D721Med (cell line): Measurements from ENCODE around the gene HS3ST4.

Experiments
- DNase-seq: peaks from one replicate; pipeline ENCODE4 v3.0.0; 2011; ENCODE audit warnings: low spot score; ENCODE audit not compliant: insufficient read length
- FAIRE-seq: peaks from 2 replicates; lab custom pipeline; 2011; peaks lifted over from hg19 to GRCh38; lab: Jason Lieb, UNC
- CTCF ChIP-seq: IDR thresholded peaks from 2 replicates; pipeline ENCODE4 v1.5.1; 2012; ENCODE audit warnings: mild to moderate bottlenecking, control low read depth; ENCODE audit not compliant: insufficient read depth; ENCODE audit errors: missing control alignments

The HS3ST4 gene

DNA sequence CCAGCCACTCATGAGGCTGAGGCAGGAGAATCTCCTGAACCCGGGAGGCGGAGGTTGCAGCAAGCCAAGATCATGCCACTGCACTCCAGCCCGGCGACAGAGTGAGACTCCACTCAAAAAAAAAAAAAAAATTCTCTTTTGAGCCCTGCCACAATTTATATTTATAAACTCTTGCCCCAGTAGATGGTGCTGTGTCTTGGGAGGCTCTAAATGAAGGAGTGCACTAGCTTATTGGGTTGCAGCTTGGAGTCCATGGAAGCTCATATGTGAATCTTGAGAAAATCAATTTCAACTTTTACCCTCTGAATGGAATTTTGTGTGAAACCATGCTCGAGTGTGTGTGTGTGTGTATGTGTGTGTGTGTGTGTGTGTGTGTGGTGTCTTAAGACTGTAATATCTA, 420.1 kb downstream of the HS3ST4 start:
- TF ChIP-seq CTCF: no peak
- FAIRE-seq (no peak), DNase-seq (no peak)

GRCh38 chr16:26118575-26118974, 426.8 kb downstream of the HS3ST4 start:
- FAIRE-seq: no peak
- TF ChIP-seq CTCF: no peak

DNA sequence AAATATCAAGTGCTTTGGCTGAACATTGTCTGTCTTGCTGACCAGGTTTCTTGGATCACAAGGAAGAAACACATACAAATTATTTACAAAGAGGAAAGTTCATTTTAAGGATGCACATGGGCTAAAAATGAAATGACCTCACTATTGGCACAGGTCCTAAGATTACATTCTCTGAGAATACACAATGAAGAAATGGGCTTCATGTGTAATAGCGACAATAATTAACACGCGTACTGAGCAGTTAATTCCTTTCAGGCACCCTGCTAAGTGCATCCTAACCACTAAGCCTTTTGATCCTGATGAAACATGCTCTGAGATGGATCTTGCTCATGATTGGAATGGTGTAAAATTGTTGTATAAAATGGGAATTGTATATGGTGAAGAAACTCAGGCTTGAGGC, 429.0 kb downstream of the HS3ST4 start:
- FAIRE-seq (no peak), DNase-seq (no peak)
- no peak for TF ChIP-seq CTCF

More at GRCh38 chr16:26118575-26118974, 426.8 kb downstream of the HS3ST4 start:
- no peak for DNase-seq

DNA sequence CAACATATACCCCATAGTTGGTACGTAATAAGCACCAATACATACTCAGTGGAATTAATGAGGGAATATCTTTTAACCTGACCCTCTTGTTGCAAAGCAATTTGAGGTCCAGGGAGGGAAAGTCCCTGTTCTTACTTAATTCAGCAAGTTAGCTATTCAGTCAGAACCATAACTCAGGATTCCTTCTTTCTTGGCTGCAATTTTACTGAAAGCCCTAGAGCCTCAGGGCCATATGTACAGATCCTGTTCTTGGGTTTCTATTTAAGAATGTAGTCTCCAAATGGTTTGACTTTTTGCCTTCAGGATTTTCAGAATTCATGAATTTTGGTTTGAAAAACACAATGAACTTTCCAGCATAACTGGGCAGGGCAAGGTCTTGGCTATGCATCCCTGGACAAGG, 436.5 kb downstream of the HS3ST4 start:
- DNase-seq (no peak), FAIRE-seq (no peak)
- no peak for TF ChIP-seq CTCF

DNA sequence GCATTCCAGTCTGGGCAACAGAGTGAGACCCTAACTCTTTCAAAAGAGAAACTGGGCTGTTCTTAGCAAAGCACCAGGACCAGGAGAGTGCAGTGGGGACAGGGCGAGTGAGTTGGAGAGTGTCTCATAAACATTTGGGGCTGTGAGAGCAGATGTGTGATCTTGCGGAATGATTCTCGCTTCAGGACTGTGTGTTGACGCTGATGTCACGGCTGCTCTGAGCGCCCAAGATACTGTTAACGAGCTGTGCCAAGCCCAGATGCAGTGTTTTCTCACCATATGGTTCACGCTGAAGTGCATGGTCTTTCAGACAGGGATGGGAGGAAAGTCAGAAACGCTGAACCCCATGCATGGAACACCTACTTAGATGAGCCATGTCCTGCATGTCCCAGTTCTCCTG, 438.2 kb downstream of the HS3ST4 start:
- no peak for TF ChIP-seq CTCF
- FAIRE-seq (no peak), DNase-seq (no peak)

DNA sequence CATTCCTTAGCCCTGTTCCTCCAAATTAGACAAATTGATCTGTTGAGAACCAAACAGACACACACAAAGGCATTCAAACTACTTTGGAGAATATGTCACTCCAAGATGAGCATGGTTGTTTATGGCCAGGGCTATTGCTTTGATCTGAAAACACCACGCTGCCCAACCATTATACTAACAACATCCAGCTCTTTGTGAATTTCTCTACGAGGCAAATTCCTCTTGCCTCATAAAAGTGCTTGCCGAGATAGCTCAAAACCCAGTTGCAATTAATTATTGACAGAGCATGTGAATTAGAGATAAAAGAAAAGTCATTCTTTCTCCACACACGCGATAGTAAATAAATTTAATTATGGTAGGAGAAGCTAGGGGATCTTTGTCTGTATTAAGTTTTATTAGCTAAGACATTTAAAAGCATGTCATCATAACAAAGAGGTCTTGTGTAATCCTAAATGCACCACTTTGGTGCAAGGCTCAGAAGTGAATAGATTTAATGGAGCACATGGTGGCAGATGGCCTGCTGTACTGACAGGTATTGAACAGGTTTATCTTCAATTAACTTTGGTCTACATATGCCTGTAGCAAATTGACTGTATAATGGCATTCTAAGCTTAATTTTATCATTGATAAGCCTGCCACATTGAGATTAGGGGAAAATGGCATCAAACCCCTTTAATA, 441.8 kb downstream of the HS3ST4 start:
- TF ChIP-seq CTCF: no peak
- FAIRE-seq: no peak
- DNase-seq: no peak

DNA sequence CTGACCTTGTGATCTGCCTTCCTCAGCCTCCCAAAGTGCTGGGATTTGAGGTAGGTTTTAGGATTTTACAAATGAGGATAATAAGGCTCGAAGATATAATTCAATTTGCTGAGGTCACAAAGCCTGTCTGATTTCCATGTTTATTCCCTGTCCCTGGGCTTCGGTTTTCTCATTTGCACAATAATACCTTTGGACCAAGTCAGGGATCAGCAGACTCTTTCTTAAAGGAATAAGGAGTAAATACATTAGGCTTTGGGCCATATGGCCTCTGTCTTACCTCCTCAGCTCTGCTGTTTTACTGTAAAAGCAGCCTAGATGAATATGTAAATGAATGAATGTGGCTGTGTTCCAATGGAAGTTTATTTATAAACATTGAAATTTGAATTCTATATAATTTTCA, 442.8 kb downstream of the HS3ST4 start:
- FAIRE-seq (no peak), DNase-seq (no peak)
- no peak for TF ChIP-seq CTCF
